ENCODE data around the gene CDK1. TPM values are rescaled to one million over a fixed set of nuclear protein-coding genes. Genes with fewer than 3 reads are reported as not detected.
A peak's percentile ranks its signal among the peaks of the same experiment; 100 is the strongest.

The CDK1 gene
- polyA plus RNA-seq, 2 of the 4 experiments (the other 2 are of a cell fraction): 97.1 to 109 TPM

DNA sequence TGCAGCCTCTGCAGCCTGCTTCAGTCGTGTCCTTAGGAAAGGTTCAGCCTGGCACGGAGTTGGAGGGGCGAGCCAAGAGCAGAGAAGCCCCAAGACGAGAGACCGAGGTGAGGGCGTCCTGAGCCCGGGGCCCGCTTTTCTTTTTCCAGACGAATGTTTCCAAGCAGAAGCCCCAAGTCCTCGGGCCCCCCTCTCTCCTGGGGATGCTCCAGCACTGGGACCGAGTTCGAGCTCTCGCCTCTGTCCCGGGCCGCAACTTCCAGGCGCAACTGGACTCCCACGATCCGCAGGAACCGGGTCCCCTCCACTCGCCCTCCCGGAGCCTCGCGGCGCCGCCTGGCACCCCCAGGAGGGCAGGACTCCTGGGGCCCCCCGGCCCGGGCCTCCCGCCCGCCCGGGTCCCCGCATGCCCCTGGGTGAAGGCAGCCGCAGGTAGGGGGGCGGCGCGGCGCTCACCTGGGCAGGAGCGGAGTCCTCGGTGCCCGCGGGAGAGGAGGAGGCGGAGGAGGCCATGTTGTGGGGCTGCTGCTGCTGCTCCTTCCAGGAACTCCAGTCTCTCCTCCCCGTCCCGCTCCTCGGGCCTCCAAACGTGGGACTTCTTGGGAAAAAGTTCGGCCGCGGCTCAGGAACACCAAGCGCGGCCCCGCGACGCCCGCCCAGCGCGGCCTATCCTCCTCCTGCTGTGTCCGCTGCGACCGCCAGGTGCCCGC, 45.3 kb upstream of the CDK1 start (continued):
- TF ChIP-seq GATA3 (IDR thresholded peaks at IDR 0.05; ENCODE audit: borderline replicate concordance): no peak
- TF ChIP-seq, protein P1, sequence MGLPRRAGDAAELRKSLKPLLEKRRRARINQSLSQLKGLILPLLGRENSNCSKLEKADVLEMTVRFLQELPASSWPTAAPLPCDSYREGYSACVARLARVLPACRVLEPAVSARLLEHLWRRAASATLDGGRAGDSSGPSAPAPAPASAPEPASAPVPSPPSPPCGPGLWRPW (IDR thresholded peaks at IDR 0.05): no peak
- no peak for TF ChIP-seq NPAS2 (CRISPR knock-in tag; IDR thresholded peaks at IDR 0.05; ENCODE audit: borderline replicate concordance)
- TF ChIP-seq ZNF302 (CRISPR knock-in tag; IDR thresholded peaks at IDR 0.05): no peak
- TF ChIP-seq TP53 (CRISPR knock-in tag; IDR thresholded peaks at IDR 0.05): no peak
- TF ChIP-seq HDAC2 (IDR thresholded peaks at IDR 0.05): no peak
- no peak for TF ChIP-seq KDM5A (IDR thresholded peaks at IDR 0.05)
- TF ChIP-seq MAFK (IDR thresholded peaks at IDR 0.05; ENCODE audit: partially characterized antibody): no peak

DNA sequence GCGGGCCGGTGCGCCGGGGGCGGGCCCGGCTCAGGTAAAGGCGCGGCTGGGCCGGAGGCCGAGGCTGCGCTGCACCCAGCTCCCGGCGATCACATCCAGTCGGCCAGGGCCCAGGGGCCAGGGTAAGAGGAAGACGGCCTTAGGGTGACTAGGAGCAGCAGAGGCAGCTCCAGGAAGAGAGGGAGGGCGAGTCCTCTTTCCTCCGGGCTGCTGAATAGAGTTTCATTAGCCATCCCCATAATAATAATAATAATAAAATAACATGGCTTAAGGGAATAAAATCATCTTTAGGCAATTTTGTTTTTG, 44.8 kb upstream of the CDK1 start:
- H3K27ac ChIP-seq: peak overlapping the region; percentile 77 to 84
- peaks cover 10% of the 10 kb centered on the region; the same call in 1 of the 3 replicates for H3K4me1 ChIP-seq
- H3K4me3 ChIP-seq: peak overlapping the region; percentile 80
- CTCF ChIA-PET: interaction anchor here (0.6 to 1.8 kb wide), 3 partner anchors 8 to 1510 kb away, joined by 3 to 4 read pairs (median 3); no protein-coding TSS in a partner anchor
- TF ChIP-seq, protein P2, sequence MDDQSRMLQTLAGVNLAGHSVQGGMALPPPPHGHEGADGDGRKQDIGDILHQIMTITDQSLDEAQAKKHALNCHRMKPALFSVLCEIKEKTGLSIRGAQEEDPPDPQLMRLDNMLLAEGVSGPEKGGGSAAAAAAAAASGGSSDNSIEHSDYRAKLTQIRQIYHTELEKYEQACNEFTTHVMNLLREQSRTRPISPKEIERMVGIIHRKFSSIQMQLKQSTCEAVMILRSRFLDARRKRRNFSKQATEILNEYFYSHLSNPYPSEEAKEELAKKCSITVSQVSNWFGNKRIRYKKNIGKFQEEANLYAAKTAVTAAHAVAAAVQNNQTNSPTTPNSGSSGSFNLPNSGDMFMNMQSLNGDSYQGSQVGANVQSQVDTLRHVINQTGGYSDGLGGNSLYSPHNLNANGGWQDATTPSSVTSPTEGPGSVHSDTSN (IDR thresholded peaks at IDR 0.05): no peak
- TF ChIP-seq HOXB13 (CRISPR knock-in tag; IDR thresholded peaks at IDR 0.05; ENCODE audit: low read depth) (no peak), RCOR1 (IDR thresholded peaks at IDR 0.05; ENCODE audit: low read depth, low read length) (no peak), EHMT2 (IDR thresholded peaks at IDR 0.05; ENCODE audit: low read depth) (no peak), RAD21 (conservative IDR thresholded peaks at IDR 0.05 in 1 of 2, IDR thresholded peaks at IDR 0.05 in 1 of 2) (0 out of 5 replicates have a peak, but pooled peaks of 1 of the 2 experiments have one; percentile 12), MAZ (IDR thresholded peaks at IDR 0.05; ENCODE audit: borderline replicate concordance, low read depth, low read length) (no peak), BHLHE40 (IDR thresholded peaks at IDR 0.05; ENCODE audit: low read depth, low read length) (no peak)
- POLR2A ChIA-PET: no interaction called here
- H3K9me3 ChIP-seq: no peaks in the 10 kb centered on the region
- WGBS (ENCODE audit: missing lambda C conversion rate): 12% methylated on average over 5 of the region's 17 CpGs
- DNase-seq (ENCODE audit: low read depth in 1 of 2, low spot score in 1 of 2): peak in 1 of 2 experiments; percentile 65
- ATAC-seq: no peak; a peak in 1 of 6 replicates
- H3K4me2 ChIP-seq: peak overlapping the region; percentile 93
- FAIRE-seq: no peak

DNA sequence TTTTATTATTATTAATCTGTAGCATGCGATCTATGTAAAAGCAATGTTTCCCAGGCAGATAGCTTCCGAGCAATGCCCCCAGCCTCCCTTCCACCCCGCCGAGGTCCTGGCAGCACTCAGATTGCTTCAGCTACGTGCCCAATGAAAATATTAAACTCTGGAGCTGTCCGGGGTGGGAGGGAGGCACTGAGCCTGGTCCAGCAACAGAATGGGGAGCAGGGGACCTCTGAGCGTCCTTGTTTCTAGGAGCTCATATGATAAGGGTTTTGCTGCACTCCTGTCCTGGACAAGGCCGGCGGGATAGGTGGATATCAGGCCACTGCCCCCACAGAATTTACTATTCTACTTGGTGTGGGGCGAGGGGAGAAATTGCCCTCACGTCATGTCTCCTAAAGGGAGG, 44.5 kb upstream of the CDK1 start:
- ATAC-seq: no peak

More for the DNA sequence above, 44.5 kb upstream of the CDK1 start:
- H3K9me3 ChIP-seq: no peaks in the 10 kb centered on the region
- H3K4me3 ChIP-seq: peak overlapping the region; percentile 80
- 74% methylated on average over 11 of the region's 11 CpGs for WGBS (ENCODE audit: missing lambda C conversion rate)
- no peak overlapping the region; a peak in 1 of 6 replicates for H3K27ac ChIP-seq
- H3K4me1 ChIP-seq: peaks cover 14% of the 10 kb centered on the region; the same call in 1 of the 3 replicates
- FAIRE-seq (no peak), DNase-seq (ENCODE audit: low read depth in 1 of 2, low spot score in 1 of 2) (no peak)
- POLR2A ChIA-PET: no interaction called here
- H3K4me2 ChIP-seq: peak overlapping the region; percentile 93
- no peak for TF ChIP-seq EHMT2 (IDR thresholded peaks at IDR 0.05; ENCODE audit: low read depth)
- TF ChIP-seq, protein P3, sequence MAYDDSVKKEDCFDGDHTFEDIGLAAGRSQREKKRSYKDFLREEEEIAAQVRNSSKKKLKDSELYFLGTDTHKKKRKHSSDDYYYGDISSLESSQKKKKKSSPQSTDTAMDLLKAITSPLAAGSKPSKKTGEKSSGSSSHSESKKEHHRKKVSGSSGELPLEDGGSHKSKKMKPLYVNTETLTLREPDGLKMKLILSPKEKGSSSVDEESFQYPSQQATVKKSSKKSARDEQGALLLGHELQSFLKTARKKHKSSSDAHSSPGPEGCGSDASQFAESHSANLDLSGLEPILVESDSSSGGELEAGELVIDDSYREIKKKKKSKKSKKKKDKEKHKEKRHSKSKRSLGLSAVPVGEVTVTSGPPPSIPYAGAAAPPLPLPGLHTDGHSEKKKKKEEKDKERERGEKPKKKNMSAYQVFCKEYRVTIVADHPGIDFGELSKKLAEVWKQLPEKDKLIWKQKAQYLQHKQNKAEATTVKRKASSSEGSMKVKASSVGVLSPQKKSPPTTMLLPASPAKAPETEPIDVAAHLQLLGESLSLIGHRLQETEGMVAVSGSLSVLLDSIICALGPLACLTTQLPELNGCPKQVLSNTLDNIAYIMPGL (CRISPR knock-in tag; IDR thresholded peaks at IDR 0.05; ENCODE audit: borderline replicate concordance): no peak
- TF ChIP-seq HDAC2 (IDR thresholded peaks at IDR 0.05): no peak
- TF ChIP-seq ESRRA (IDR thresholded peaks at IDR 0.05; ENCODE audit: borderline replicate concordance, low read length): no peak
- no peak for TF ChIP-seq RFX5 (IDR thresholded peaks at IDR 0.05)
- no peak for TF ChIP-seq ZFP36 (IDR thresholded peaks at IDR 0.05; ENCODE audit: borderline replicate concordance, partially characterized antibody)
- TF ChIP-seq GATA3 (IDR thresholded peaks at IDR 0.05; ENCODE audit: borderline replicate concordance): no peak
- TF ChIP-seq, protein P4, sequence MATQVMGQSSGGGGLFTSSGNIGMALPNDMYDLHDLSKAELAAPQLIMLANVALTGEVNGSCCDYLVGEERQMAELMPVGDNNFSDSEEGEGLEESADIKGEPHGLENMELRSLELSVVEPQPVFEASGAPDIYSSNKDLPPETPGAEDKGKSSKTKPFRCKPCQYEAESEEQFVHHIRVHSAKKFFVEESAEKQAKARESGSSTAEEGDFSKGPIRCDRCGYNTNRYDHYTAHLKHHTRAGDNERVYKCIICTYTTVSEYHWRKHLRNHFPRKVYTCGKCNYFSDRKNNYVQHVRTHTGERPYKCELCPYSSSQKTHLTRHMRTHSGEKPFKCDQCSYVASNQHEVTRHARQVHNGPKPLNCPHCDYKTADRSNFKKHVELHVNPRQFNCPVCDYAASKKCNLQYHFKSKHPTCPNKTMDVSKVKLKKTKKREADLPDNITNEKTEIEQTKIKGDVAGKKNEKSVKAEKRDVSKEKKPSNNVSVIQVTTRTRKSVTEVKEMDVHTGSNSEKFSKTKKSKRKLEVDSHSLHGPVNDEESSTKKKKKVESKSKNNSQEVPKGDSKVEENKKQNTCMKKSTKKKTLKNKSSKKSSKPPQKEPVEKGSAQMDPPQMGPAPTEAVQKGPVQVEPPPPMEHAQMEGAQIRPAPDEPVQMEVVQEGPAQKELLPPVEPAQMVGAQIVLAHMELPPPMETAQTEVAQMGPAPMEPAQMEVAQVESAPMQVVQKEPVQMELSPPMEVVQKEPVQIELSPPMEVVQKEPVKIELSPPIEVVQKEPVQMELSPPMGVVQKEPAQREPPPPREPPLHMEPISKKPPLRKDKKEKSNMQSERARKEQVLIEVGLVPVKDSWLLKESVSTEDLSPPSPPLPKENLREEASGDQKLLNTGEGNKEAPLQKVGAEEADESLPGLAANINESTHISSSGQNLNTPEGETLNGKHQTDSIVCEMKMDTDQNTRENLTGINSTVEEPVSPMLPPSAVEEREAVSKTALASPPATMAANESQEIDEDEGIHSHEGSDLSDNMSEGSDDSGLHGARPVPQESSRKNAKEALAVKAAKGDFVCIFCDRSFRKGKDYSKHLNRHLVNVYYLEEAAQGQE (IDR thresholded peaks at IDR 0.05): no peak
- TF ChIP-seq MAFK (IDR thresholded peaks at IDR 0.05; ENCODE audit: partially characterized antibody): no peak
- no peak for TF ChIP-seq HOXB5 (CRISPR knock-in tag; IDR thresholded peaks at IDR 0.05)
- no peak for TF ChIP-seq POLR2A (IDR thresholded peaks at IDR 0.05; ENCODE audit: low read length)
- CTCF ChIA-PET: interaction anchor here (1.0 to 1.8 kb wide), 2 partner anchors 8 to 11 kb away, joined by 3 to 4 read pairs; no protein-coding TSS in a partner anchor

Measured in A549 (cell line).